ENCODE measurements around the gene SLC44A4. TPM values are rescaled to one million over a fixed set of nuclear protein-coding genes. Genes with fewer than 3 reads are reported as not detected.

SLC44A4 gene
- total and polyA plus RNA-seq, 4 experiments from 2014 or later = 0.11 TPM; not detected in 3

DNA sequence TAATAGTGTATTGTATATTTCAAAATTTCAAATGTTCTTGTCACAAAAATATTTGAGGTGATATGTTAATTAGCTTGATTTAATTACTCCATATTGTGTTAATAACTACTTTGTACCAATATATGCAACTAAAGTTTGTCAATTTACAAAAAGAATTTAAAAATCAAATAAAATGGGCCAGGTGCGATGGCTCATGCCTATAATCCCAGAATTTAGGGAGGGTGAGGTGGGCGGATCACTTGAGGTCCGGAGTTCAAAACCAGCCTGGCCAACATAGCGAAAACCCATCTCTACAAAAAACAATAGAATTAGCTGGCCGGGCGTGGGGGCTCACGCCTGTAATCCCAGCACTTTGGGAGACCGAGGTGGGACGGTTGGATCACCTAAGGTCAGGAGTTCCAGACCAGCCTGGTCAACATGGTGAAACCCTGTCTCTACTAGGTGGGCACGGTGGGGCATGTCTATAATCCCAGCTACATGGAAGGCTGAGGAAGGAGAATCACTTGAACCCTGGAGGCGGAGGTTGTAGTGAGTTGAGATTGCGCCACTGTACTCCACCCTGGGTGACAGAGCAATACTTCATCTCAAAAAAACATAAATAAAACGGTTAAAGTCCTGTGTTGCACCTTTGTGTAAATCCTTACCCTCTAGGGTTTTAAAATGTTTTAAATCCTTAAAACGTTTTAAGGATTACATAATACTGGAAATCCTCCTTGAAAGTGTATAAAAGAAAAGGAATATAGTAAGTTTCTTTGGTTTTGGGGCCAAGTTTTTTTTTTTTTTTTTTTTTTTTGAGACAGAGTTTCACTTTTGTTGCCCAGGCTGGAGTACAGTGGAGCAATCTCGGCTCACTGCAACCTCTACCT lies 47.2 kb downstream of the SLC44A4 start:
- intact Hi-C loops (cut with micrococcal nuclease) = loop anchor here (2.0 to 10.0 kb wide), 3 partner anchors 17 to 339 kb away; partner anchors contain the start of genes DXO, HSPA1A and HSPA1L

DNA sequence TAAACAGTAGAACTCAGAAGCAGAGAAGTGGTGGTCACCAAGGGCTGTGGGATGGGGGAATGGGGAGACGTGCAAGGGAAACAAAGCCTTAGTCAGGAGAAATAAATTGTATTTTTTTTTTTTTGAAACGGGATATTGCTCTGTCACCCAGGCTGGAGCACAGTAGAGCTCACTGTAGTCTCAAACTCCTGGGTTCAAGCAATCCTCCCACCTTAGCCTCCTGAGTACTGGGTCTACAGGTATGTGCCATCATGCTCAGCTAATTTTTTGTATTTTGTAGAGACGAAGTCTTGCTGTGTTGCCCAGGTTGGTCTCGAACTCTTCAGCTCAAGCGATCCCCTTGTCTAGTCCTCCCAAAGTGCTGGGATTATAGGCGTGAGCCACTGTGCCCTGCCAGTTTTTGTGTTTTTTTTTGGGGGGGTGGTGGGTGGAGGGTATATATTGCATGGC lies 47.9 kb downstream of the SLC44A4 start:
- Histone ChIP-seq H3K4me1 (ENCODE audit: insufficient read depth, low read length) (peaks cover 36% of the 10 kb centered on the region), H3K27ac (ENCODE audit: low read depth, low read length) (peak overlapping the region; percentile 53), H3K4me3 (ENCODE audit: low read length in 2 of 2) (peak overlapping the region; percentile 40 to 62), H3K36me3 (ENCODE audit: insufficient read depth, low read length) (no peaks in the 10 kb centered on the region), H3K9me3 (ENCODE audit: control insufficient read depth in 1 of 2, low read length in 2 of 2) (no peaks in the 10 kb centered on the region), H3K27me3 (ENCODE audit: insufficient read depth, low read length) (no peaks in the 10 kb centered on the region)
- ChIA-PET CTCF (ENCODE audit: partially characterized antibody) (interaction anchor here (0.8 to 3.4 kb wide), 23 partner anchors 8 to 336 kb away, joined by 3 to 56 read pairs (median 6); partner anchors contain the start of genes ABHD16A, APOM, ATP6V1G2 and DDAH2), POLR2A (ENCODE audit: partially characterized antibody) (interaction anchor here (0.6 to 7.2 kb wide), 23 partner anchors 11 to 274 kb away, joined by 3 to 67 read pairs (median 7); partner anchors contain the start of genes ABHD16A, BAG6, CLIC1 and DDAH2)
- Mint-ChIP-seq H3K9me3 (no peaks in the 10 kb centered on the region), H3K27ac (peak overlapping the region; percentile 82 to 94 (median 91)), H3K4me1 (peaks cover 7 to 48% (median 28%) of the 10 kb centered on the region in 4 donors), H3K4me3 (peak overlapping the region; percentile 80 to 100 (median 96)), H3K36me3 (peaks cover 0 to 21% of the 10 kb centered on the region in 2 donors), H3K27me3 (no peaks in the 10 kb centered on the region)
- DNase-seq = no peak
- intact Hi-C loops (cut with micrococcal nuclease) = loop anchor here (1.0 to 10.0 kb wide), 6 partner anchors 16 to 339 kb away; partner anchors contain the start of genes ATP6V1G2, DDAH2, DXO and HSPA1A

More for the DNA sequence above, 47.2 kb downstream of the SLC44A4 start:
- ChIA-PET POLR2A (ENCODE audit: partially characterized antibody) (interaction anchor here (0.8 to 7.2 kb wide), 18 partner anchors 11 to 275 kb away, joined by 3 to 67 read pairs (median 7); partner anchors contain the start of genes ABHD16A, BAG6, CLIC1 and DDAH2), CTCF (ENCODE audit: partially characterized antibody) (interaction anchor here (0.7 to 3.4 kb wide), 22 partner anchors 8 to 285 kb away, joined by 3 to 56 read pairs (median 5); partner anchors contain the start of genes ABHD16A, APOM, ATP6V1G2 and DDAH2)
- H3K36me3 ChIP-seq (ENCODE audit: insufficient read depth, low read length) = no peaks in the 10 kb centered on the region
- no peak overlapping the region for H3K27ac ChIP-seq (ENCODE audit: low read depth, low read length)
- peaks cover 36% of the 10 kb centered on the region for H3K4me1 ChIP-seq (ENCODE audit: insufficient read depth, low read length)
- no peaks in the 10 kb centered on the region for H3K27me3 ChIP-seq (ENCODE audit: insufficient read depth, low read length)
- H3K4me1 Mint-ChIP-seq = peaks cover 12 to 50% (median 31%) of the 10 kb centered on the region in 4 donors
- no peaks in the 10 kb centered on the region for H3K9me3 ChIP-seq (ENCODE audit: control insufficient read depth in 1 of 2, low read length in 2 of 2)
- H3K36me3 Mint-ChIP-seq = peaks cover 1 to 28% of the 10 kb centered on the region in 2 donors
- H3K27me3 Mint-ChIP-seq = no peaks in the 10 kb centered on the region
- peak overlapping the region; percentile 40 to 62 for H3K4me3 ChIP-seq (ENCODE audit: low read length in 2 of 2)
- no peaks in the 10 kb centered on the region for H3K9me3 Mint-ChIP-seq
- H3K4me3 Mint-ChIP-seq = peak overlapping the region; percentile 80 to 100 (median 96)
- DNase-seq = no peak
- peak overlapping the region in 6 of 7 donors; percentile 65 to 94 (median 89) for H3K27ac Mint-ChIP-seq

- no peaks in the 10 kb centered on the region for H3K27me3 Mint-ChIP-seq
- peaks cover 12 to 49% (median 32%) of the 10 kb centered on the region in 4 donors for H3K4me1 Mint-ChIP-seq
- CTCF ChIA-PET (ENCODE audit: partially characterized antibody) = interaction anchor here (0.7 to 3.4 kb wide), 32 partner anchors 9 to 335 kb away, joined by 3 to 56 read pairs (median 6); partner anchors contain the start of genes ABHD16A, ATP6V1G2, CSNK2B and DDAH2
- Histone ChIP-seq H3K9me3 (ENCODE audit: control insufficient read depth in 1 of 2, low read length in 2 of 2) (no peaks in the 10 kb centered on the region), H3K36me3 (ENCODE audit: insufficient read depth, low read length) (no peaks in the 10 kb centered on the region), H3K27me3 (ENCODE audit: insufficient read depth, low read length) (no peaks in the 10 kb centered on the region), H3K27ac (ENCODE audit: low read depth, low read length) (peak overlapping the region; percentile 53), H3K4me1 (ENCODE audit: insufficient read depth, low read length) (peaks cover 39% of the 10 kb centered on the region), H3K4me3 (ENCODE audit: low read length in 2 of 2) (peak overlapping the region; percentile 40 to 62)
- peak in 4 of 5 donors; percentile 55 to 65 (median 60) for DNase-seq
- no peaks in the 10 kb centered on the region for H3K9me3 Mint-ChIP-seq
- peak overlapping the region; percentile 80 to 100 (median 96) for H3K4me3 Mint-ChIP-seq
- H3K36me3 Mint-ChIP-seq = peaks cover 0 to 14% of the 10 kb centered on the region in 2 donors
- POLR2A ChIA-PET (ENCODE audit: partially characterized antibody) = interaction anchor here (1.0 to 7.2 kb wide), 24 partner anchors 9 to 1142 kb away, joined by 3 to 67 read pairs (median 8); partner anchors contain the start of genes ABHD16A, BAG6, C6orf47 and DDAH2
- intact Hi-C loops (cut with micrococcal nuclease) = loop anchor here (1.0 to 10.0 kb wide), 6 partner anchors 15 to 337 kb away; partner anchors contain the start of genes ATP6V1G2, DDAH2, DXO and HSPA1A
- peak overlapping the region; percentile 82 to 95 (median 91) for H3K27ac Mint-ChIP-seq
Observed at GRCh38 chr6:31829633-31830283, 49.0 kb downstream of the SLC44A4 start.

DNA sequence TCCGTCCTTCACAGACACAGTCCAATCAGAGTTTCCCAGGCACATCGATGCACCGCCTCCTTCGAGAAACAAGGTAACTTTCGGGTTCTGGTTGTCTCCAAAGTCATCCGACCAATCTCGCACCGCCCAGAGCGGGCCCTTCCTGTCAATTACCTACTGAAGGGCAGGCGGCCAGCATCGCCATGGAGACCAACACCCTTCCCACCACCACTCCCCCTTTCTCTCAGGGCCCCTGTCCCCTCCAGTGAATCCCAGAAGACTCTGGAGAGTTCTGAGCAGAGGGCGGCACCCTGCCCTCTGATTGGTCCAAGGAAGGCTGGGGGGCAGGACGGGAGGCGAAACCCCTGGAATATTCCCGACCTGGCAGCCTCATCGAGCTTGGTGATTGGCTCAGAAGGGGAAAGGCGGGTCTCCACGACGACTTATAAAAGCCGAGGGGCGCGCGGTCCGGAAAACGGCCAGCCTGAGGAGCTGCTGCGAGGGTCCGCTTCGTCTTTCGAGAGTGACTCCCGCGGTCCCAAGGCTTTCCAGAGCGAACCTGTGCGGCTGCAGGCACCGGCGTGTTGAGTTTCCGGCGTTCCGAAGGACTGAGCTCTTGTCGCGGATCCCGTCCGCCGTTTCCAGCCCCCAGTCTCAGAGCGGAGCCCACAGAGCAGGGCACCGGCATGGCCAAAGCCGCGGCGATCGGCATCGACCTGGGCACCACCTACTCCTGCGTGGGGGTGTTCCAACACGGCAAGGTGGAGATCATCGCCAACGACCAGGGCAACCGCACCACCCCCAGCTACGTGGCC lies 51.3 kb downstream of the SLC44A4 start, which contains the start of gene HSPA1B:
TSS of gene HSPA1B (plus strand) at position 453 of the 794 bp plus-strand sequence. CDS start at position 666, 213 bp downstream.
- H3K4me3 ChIP-seq (ENCODE audit: low read length in 2 of 2) = peak within 1 kb of the TSS; percentile 67 to 90
- intact Hi-C loops (cut with micrococcal nuclease) = loop anchor here (1.0 kb wide), 1 partner anchor 32 kb away; the partner anchor contains the start of gene VARS1
- DNase-seq = peak; percentile 86 to 89 (median 87)
- H3K27ac ChIP-seq (ENCODE audit: low read depth, low read length) = peak within 1 kb of the TSS; percentile 83
- POLR2A ChIA-PET (ENCODE audit: partially characterized antibody) = interaction anchor here (0.6 to 3.5 kb wide), 36 partner anchors 9 to 368 kb away, joined by 3 to 81 read pairs (median 6); partner anchors contain the start of genes ABHD16A, BAG6, C6orf47 and CLIC1
- no peaks in the 10 kb centered on the region for H3K9me3 Mint-ChIP-seq
- H3K27me3 Mint-ChIP-seq = no peaks in the 10 kb centered on the region
- H3K27ac Mint-ChIP-seq = peak within 1 kb of the TSS; percentile 93 to 99 (median 96)
- CTCF ChIA-PET (ENCODE audit: partially characterized antibody) = interaction anchor here (0.6 to 2.6 kb wide), 19 partner anchors 10 to 279 kb away, joined by 3 to 15 read pairs (median 6); partner anchors contain the start of genes ABHD16A, BAG6, HSPA1A and HSPA1L
- H3K9me3 ChIP-seq (ENCODE audit: control insufficient read depth in 1 of 2, low read length in 2 of 2) = no peaks in the 10 kb centered on the region
- peaks cover 18 to 55% (median 37%) of the 10 kb centered on the region in 4 donors for H3K4me1 Mint-ChIP-seq
- no peaks in the 10 kb centered on the region for H3K27me3 ChIP-seq (ENCODE audit: insufficient read depth, low read length)
- H3K36me3 ChIP-seq (ENCODE audit: insufficient read depth, low read length) = no peaks in the 10 kb centered on the region
- peak within 1 kb of the TSS; percentile 88 to 98 (median 95) for H3K4me3 Mint-ChIP-seq
- peaks cover 45% of the 10 kb centered on the region for H3K4me1 ChIP-seq (ENCODE audit: insufficient read depth, low read length)
- H3K36me3 Mint-ChIP-seq = peaks cover 0 to 9% of the 10 kb centered on the region in 2 donors

- H3K27ac ChIP-seq (ENCODE audit: low read depth, low read length) = peak overlapping the region; percentile 83
- H3K9me3 Mint-ChIP-seq = no peaks in the 10 kb centered on the region
- peaks cover 0 to 14% of the 10 kb centered on the region in 2 donors for H3K36me3 Mint-ChIP-seq
- DNase-seq = peak in 1 of 5 donors; percentile 62
- peaks cover 49% of the 10 kb centered on the region for H3K4me1 ChIP-seq (ENCODE audit: insufficient read depth, low read length)
- H3K4me3 ChIP-seq (ENCODE audit: low read length in 2 of 2) = peak overlapping the region; percentile 67 to 90
- peaks cover 23 to 62% (median 41%) of the 10 kb centered on the region in 4 donors for H3K4me1 Mint-ChIP-seq
- CTCF ChIA-PET (ENCODE audit: partially characterized antibody) = interaction anchor here (0.8 to 2.6 kb wide), 20 partner anchors 9 to 276 kb away, joined by 3 to 15 read pairs (median 6); partner anchors contain the start of genes ABHD16A, BAG6, DDAH2 and HSPA1A
- H3K27me3 Mint-ChIP-seq = no peaks in the 10 kb centered on the region
- H3K4me3 Mint-ChIP-seq = peak overlapping the region; percentile 88 to 98 (median 95)
- H3K27ac Mint-ChIP-seq = peak overlapping the region; percentile 93 to 99 (median 96)
- H3K9me3 ChIP-seq (ENCODE audit: control insufficient read depth in 1 of 2, low read length in 2 of 2) = no peaks in the 10 kb centered on the region
- H3K36me3 ChIP-seq (ENCODE audit: insufficient read depth, low read length) = no peaks in the 10 kb centered on the region
- POLR2A ChIA-PET (ENCODE audit: partially characterized antibody) = interaction anchor here (0.7 to 3.5 kb wide), 35 partner anchors 9 to 369 kb away, joined by 3 to 81 read pairs (median 6); partner anchors contain the start of genes ABHD16A, BAG6, C6orf47 and CLIC1
- intact Hi-C loops (cut with micrococcal nuclease) = loop anchor here (1.0 kb wide), 1 partner anchor 32 kb away; the partner anchor contains the start of gene VARS1
- H3K27me3 ChIP-seq (ENCODE audit: insufficient read depth, low read length) = no peaks in the 10 kb centered on the region
Observed at GRCh38 chr6:31826793-31827285, 52.0 kb downstream of the SLC44A4 start.
